ENCODE data around the gene WDFY2.

- TF ChIP-seq CTCF (IDR thresholded peaks at IDR 0.05; ENCODE audit: low read depth, low read length), result no peak
- no peak for TF ChIP-seq POLR2A (IDR thresholded peaks at IDR 0.05; ENCODE audit: extremely low read depth, insufficient read length)
- TF ChIP-seq MAX (IDR thresholded peaks at IDR 0.05; ENCODE audit: low read depth, low read length), result no peak
These were observed 36.1 kb downstream of the WDFY2 start for GRCh38 chr13:51620165-51620983.

Measured in NB4 (cell line).